ENCODE measurements around the gene PHACTR4. TPM values are rescaled to one million over a fixed set of nuclear protein-coding genes. Genes with fewer than 3 reads are reported as not detected.

The PHACTR4 gene
- total and polyA plus RNA-seq, 5 donors from 2014 or later = 4.9 to 29.4 (median 5.1) TPM

GRCh38 chr1:28503117-28503516 is 133.6 kb downstream of the PHACTR4 start:
- DNase-seq = no peak
- H3K9me3 ChIP-seq (ENCODE audit: control insufficient read depth in 2 of 2, low read length in 2 of 2) = no peaks in the 10 kb centered on the region

GRCh38 chr1:28505406-28506187 is 136.1 kb downstream of the PHACTR4 start, which contains the start of gene RCC1:
Gene RCC1, plus strand, starts transcription at chr1:28506043. Its CDS starts 23,824 bp downstream, at chr1:28529867.
- peaks cover 25% of the 10 kb centered on the region for H3K36me3 ChIP-seq (ENCODE audit: control insufficient read depth, insufficient read depth, low read length)
- peak within 1 kb of the TSS; percentile 91 for H3K4me3 ChIP-seq (ENCODE audit: low read depth, low read length)
- peak; percentile 91 to 93 for ATAC-seq (ENCODE audit: low read depth in 2 of 2)
- Mint-ChIP-seq H3K36me3 (peaks cover 21% of the 10 kb centered on the region), H3K4me1 (peaks cover 19 to 47% (median 30%) of the 10 kb centered on the region in 4 donors), H3K27ac (peak within 1 kb of the TSS; percentile 98), H3K9me3 (peaks cover 0 to 1% (median 0%) of the 10 kb centered on the region in 7 donors), H3K27me3 (peaks cover 5% of the 10 kb centered on the region), H3K4me3 (peak within 1 kb of the TSS; percentile 94 to 99 (median 96))
- DNase-seq = peak; percentile 93 to 99 (median 97)
- peak within 1 kb of the TSS; percentile 90 for H3K27ac ChIP-seq (ENCODE audit: insufficient read depth, low read length, poor library complexity, severe bottlenecking)
- no peaks in the 10 kb centered on the region for H3K9me3 ChIP-seq (ENCODE audit: control insufficient read depth in 2 of 2, low read length in 2 of 2)
- no peaks in the 10 kb centered on the region for H3K27me3 ChIP-seq (ENCODE audit: control insufficient read depth, insufficient read depth, low read length)
- peaks cover 44% of the 10 kb centered on the region for H3K4me1 ChIP-seq (ENCODE audit: control insufficient read depth, insufficient read depth, low read length, poor library complexity, severe bottlenecking)

More at GRCh38 chr1:28503117-28503516, 133.6 kb downstream of the PHACTR4 start:
- ATAC-seq (ENCODE audit: low read depth in 2 of 2) = no peak
- peaks cover 5% of the 10 kb centered on the region for H3K27me3 Mint-ChIP-seq
- H3K4me3 Mint-ChIP-seq = peak overlapping the region in 2 of 4 donors; percentile 65 to 74
- peaks cover 5 to 22% (median 9%) of the 10 kb centered on the region in 4 donors for H3K4me1 Mint-ChIP-seq
- H3K27ac Mint-ChIP-seq = no peak overlapping the region
- peaks cover 2% of the 10 kb centered on the region for H3K36me3 ChIP-seq (ENCODE audit: control insufficient read depth, insufficient read depth, low read length)
- no peak overlapping the region for H3K4me3 ChIP-seq (ENCODE audit: low read depth, low read length)
- H3K9me3 Mint-ChIP-seq = peaks cover 0 to 1% (median 0%) of the 10 kb centered on the region in 7 donors
- no peak overlapping the region for H3K27ac ChIP-seq (ENCODE audit: insufficient read depth, low read length, poor library complexity, severe bottlenecking)
- H3K27me3 ChIP-seq (ENCODE audit: control insufficient read depth, insufficient read depth, low read length) = no peaks in the 10 kb centered on the region
- peaks cover 19% of the 10 kb centered on the region for H3K4me1 ChIP-seq (ENCODE audit: control insufficient read depth, insufficient read depth, low read length, poor library complexity, severe bottlenecking)
- no peaks in the 10 kb centered on the region for H3K36me3 Mint-ChIP-seq

GRCh38 chr1:28506907-28507246 is 137.3 kb downstream of the PHACTR4 start:
- no peaks in the 10 kb centered on the region for H3K9me3 ChIP-seq (ENCODE audit: control insufficient read depth in 2 of 2, low read length in 2 of 2)
- peaks cover 0 to 1% (median 0%) of the 10 kb centered on the region in 7 donors for H3K9me3 Mint-ChIP-seq
- peaks cover 32% of the 10 kb centered on the region for H3K36me3 ChIP-seq (ENCODE audit: control insufficient read depth, insufficient read depth, low read length)
- ATAC-seq (ENCODE audit: low read depth in 2 of 2) (no peak), DNase-seq (no peak)
- peak overlapping the region; percentile 98 for H3K27ac Mint-ChIP-seq
- peaks cover 28% of the 10 kb centered on the region for H3K36me3 Mint-ChIP-seq
- H3K27me3 Mint-ChIP-seq = peaks cover 5% of the 10 kb centered on the region
- peaks cover 57% of the 10 kb centered on the region for H3K4me1 ChIP-seq (ENCODE audit: control insufficient read depth, insufficient read depth, low read length, poor library complexity, severe bottlenecking)
- no peaks in the 10 kb centered on the region for H3K27me3 ChIP-seq (ENCODE audit: control insufficient read depth, insufficient read depth, low read length)
- H3K4me3 Mint-ChIP-seq = peak overlapping the region; percentile 94 to 99 (median 96)
- H3K27ac ChIP-seq (ENCODE audit: insufficient read depth, low read length, poor library complexity, severe bottlenecking) = peak overlapping the region; percentile 90
- H3K4me1 Mint-ChIP-seq = peaks cover 23 to 58% (median 37%) of the 10 kb centered on the region in 4 donors
- H3K4me3 ChIP-seq (ENCODE audit: low read depth, low read length) = peak overlapping the region; percentile 91

DNA sequence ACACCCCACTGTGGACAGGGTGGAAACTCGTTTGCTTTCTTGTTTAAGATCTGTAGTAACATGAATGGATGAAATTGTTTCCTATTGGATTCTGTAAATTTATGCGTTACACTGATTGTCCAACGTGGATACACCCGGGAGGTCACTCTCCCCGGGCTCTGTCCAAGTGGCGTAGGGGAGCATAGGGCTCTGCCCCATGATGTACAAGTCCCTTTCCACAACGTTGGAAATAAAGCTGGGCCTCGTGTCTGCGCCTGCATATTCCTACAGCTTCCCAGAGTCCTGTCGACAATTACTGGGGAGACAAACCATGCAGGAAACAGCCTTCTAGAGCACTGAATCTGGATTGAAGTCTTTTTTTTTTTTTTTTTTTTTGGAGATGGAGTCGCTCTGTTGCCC is 137.7 kb downstream of the PHACTR4 start:
- H3K27me3 Mint-ChIP-seq = peaks cover 5% of the 10 kb centered on the region
- H3K36me3 ChIP-seq (ENCODE audit: control insufficient read depth, insufficient read depth, low read length) = peaks cover 35% of the 10 kb centered on the region
- peak overlapping the region; percentile 94 to 99 (median 96) for H3K4me3 Mint-ChIP-seq
- H3K27ac ChIP-seq (ENCODE audit: insufficient read depth, low read length, poor library complexity, severe bottlenecking) = peak overlapping the region; percentile 90
- peaks cover 61% of the 10 kb centered on the region for H3K4me1 ChIP-seq (ENCODE audit: control insufficient read depth, insufficient read depth, low read length, poor library complexity, severe bottlenecking)
- DNase-seq = no peak
- ATAC-seq (ENCODE audit: low read depth in 2 of 2) = no peak
- H3K27me3 ChIP-seq (ENCODE audit: control insufficient read depth, insufficient read depth, low read length) = no peaks in the 10 kb centered on the region
- peaks cover 0 to 1% (median 0%) of the 10 kb centered on the region in 7 donors for H3K9me3 Mint-ChIP-seq
- H3K27ac Mint-ChIP-seq = peak overlapping the region; percentile 98
- peaks cover 30% of the 10 kb centered on the region for H3K36me3 Mint-ChIP-seq
- H3K4me3 ChIP-seq (ENCODE audit: low read depth, low read length) = peak overlapping the region; percentile 91
- H3K9me3 ChIP-seq (ENCODE audit: control insufficient read depth in 2 of 2, low read length in 2 of 2) = no peaks in the 10 kb centered on the region
- peaks cover 26 to 62% (median 40%) of the 10 kb centered on the region in 4 donors for H3K4me1 Mint-ChIP-seq

- no peak for ATAC-seq (ENCODE audit: low read depth in 2 of 2)
- H3K36me3 ChIP-seq (ENCODE audit: control insufficient read depth, insufficient read depth, low read length) = peaks cover 37% of the 10 kb centered on the region
- no peak for DNase-seq
- peaks cover 5% of the 10 kb centered on the region for H3K27me3 Mint-ChIP-seq
- peaks cover 0 to 1% (median 0%) of the 10 kb centered on the region in 7 donors for H3K9me3 Mint-ChIP-seq
- H3K4me3 ChIP-seq (ENCODE audit: low read depth, low read length) = peak overlapping the region; percentile 91
- H3K36me3 Mint-ChIP-seq = peaks cover 36% of the 10 kb centered on the region
- no peaks in the 10 kb centered on the region for H3K27me3 ChIP-seq (ENCODE audit: control insufficient read depth, insufficient read depth, low read length)
- peak overlapping the region; percentile 98 for H3K27ac Mint-ChIP-seq
- H3K4me1 Mint-ChIP-seq = peaks cover 32 to 68% (median 45%) of the 10 kb centered on the region in 4 donors
- H3K27ac ChIP-seq (ENCODE audit: insufficient read depth, low read length, poor library complexity, severe bottlenecking) = peak overlapping the region; percentile 62
- no peaks in the 10 kb centered on the region for H3K9me3 ChIP-seq (ENCODE audit: control insufficient read depth in 2 of 2, low read length in 2 of 2)
- H3K4me3 Mint-ChIP-seq = peak overlapping the region; percentile 94 to 99 (median 96)
- H3K4me1 ChIP-seq (ENCODE audit: control insufficient read depth, insufficient read depth, low read length, poor library complexity, severe bottlenecking) = peaks cover 64% of the 10 kb centered on the region
Measured at GRCh38 chr1:28507646-28508434, 138.3 kb downstream of the PHACTR4 start.

GRCh38 chr1:28508435-28508754 is 138.9 kb downstream of the PHACTR4 start:
- Histone ChIP-seq H3K27me3 (ENCODE audit: control insufficient read depth, insufficient read depth, low read length) (no peaks in the 10 kb centered on the region), H3K9me3 (ENCODE audit: control insufficient read depth in 2 of 2, low read length in 2 of 2) (no peaks in the 10 kb centered on the region), H3K27ac (ENCODE audit: insufficient read depth, low read length, poor library complexity, severe bottlenecking) (peak overlapping the region; percentile 62), H3K4me1 (ENCODE audit: control insufficient read depth, insufficient read depth, low read length, poor library complexity, severe bottlenecking) (peaks cover 64% of the 10 kb centered on the region), H3K4me3 (ENCODE audit: low read depth, low read length) (peak overlapping the region; percentile 91), H3K36me3 (ENCODE audit: control insufficient read depth, insufficient read depth, low read length) (peaks cover 43% of the 10 kb centered on the region)
- H3K27me3 Mint-ChIP-seq = peaks cover 5% of the 10 kb centered on the region
- H3K27ac Mint-ChIP-seq = peak overlapping the region; percentile 89 to 98 (median 95)
- peaks cover 32 to 71% (median 45%) of the 10 kb centered on the region in 4 donors for H3K4me1 Mint-ChIP-seq
- H3K9me3 Mint-ChIP-seq = peaks cover 0 to 1% (median 0%) of the 10 kb centered on the region in 7 donors
- peaks cover 36% of the 10 kb centered on the region for H3K36me3 Mint-ChIP-seq
- peak overlapping the region; percentile 94 to 99 (median 96) for H3K4me3 Mint-ChIP-seq
- ATAC-seq (ENCODE audit: low read depth in 2 of 2) = no peak
- DNase-seq = no peak

DNA sequence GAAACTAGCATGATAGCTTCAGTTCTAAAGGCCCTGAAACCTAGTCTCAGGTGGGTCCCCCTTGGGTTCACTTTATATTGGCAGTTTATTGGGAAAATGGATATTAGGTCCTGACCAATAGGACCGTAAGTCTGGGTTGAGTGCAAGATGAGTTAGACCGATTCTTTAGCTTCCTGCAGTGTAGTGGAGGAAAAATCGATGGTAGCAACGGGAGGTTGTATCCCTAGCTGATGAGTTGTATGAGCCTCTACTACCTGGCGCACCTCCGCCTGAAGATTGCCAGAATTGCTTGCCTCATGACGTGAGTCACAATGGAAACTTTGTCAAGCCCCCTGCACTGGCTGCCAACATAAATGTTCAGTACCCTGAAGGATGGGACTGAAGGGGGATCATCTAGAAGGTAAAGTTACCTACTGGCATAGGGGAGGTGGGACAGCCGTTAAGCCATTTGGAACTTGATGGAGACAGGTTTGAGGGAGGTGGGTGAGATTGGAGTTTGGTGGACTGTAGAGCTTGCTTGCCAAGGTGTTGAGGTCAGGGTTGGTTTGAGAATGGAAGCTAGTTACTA is 140.2 kb downstream of the PHACTR4 start:
- H3K36me3 Mint-ChIP-seq = peaks cover 38% of the 10 kb centered on the region
- H3K36me3 ChIP-seq (ENCODE audit: control insufficient read depth, insufficient read depth, low read length) = peaks cover 49% of the 10 kb centered on the region
- H3K27ac Mint-ChIP-seq = peak overlapping the region; percentile 93 to 98 (median 95)
- DNase-seq (peak in 1 of 3 donors; percentile 35), ATAC-seq (ENCODE audit: low read depth in 2 of 2) (no peak)
- H3K4me1 Mint-ChIP-seq = peaks cover 32 to 78% (median 45%) of the 10 kb centered on the region in 4 donors
- H3K4me3 Mint-ChIP-seq = peak overlapping the region; percentile 94 to 99 (median 96)
- peaks cover 0 to 1% (median 0%) of the 10 kb centered on the region in 7 donors for H3K9me3 Mint-ChIP-seq
- H3K9me3 ChIP-seq (ENCODE audit: control insufficient read depth in 2 of 2, low read length in 2 of 2) = no peaks in the 10 kb centered on the region
- peak overlapping the region; percentile 91 for H3K4me3 ChIP-seq (ENCODE audit: low read depth, low read length)
- peak overlapping the region; percentile 62 for H3K27ac ChIP-seq (ENCODE audit: insufficient read depth, low read length, poor library complexity, severe bottlenecking)
- no peaks in the 10 kb centered on the region for H3K27me3 ChIP-seq (ENCODE audit: control insufficient read depth, insufficient read depth, low read length)
- peaks cover 64% of the 10 kb centered on the region for H3K4me1 ChIP-seq (ENCODE audit: control insufficient read depth, insufficient read depth, low read length, poor library complexity, severe bottlenecking)
- peaks cover 5% of the 10 kb centered on the region for H3K27me3 Mint-ChIP-seq

Data from CD4-positive, CD25-positive, alpha-beta regulatory T cell (primary cell).